Ascending aorta (tissue), 2 donors: Measurements from ENCODE around the gene DNAJC16. TPM values are rescaled to one million over a fixed set of nuclear protein-coding genes. Genes with fewer than 3 reads are reported as not detected.
"Not testable (repeated sequence)": the region's sequence is repeated elsewhere in the genome, so short reads cannot be mapped to it uniquely, and the experiment has no call there.

Experiments
- DNase-seq, 2 donors: peaks; one replicate each; pipeline ENCODE4 v3.0.0-alpha.2; 2019; ENCODE audit warnings: low spot score in 2 of 2
- H3K27ac ChIP-seq, 2 donors: fragments of 200-600 bp; sonication (generic); one replicate each; pipeline ENCODE4 v1.5.1; 2016 to 2017; ENCODE audit warnings: mild to moderate bottlenecking in 1 of 2
- H3K27me3 ChIP-seq: fragments of 200-600 bp; sonication (generic); one replicate; pipeline ENCODE4 v1.5.1; 2017
- H3K36me3 ChIP-seq, 2 donors: fragments of 200-600 bp; sonication (generic); one replicate each; pipeline ENCODE4 v1.5.1; 2016
- H3K4me1 ChIP-seq, 2 donors: fragments of 200-600 bp; sonication (generic); one replicate each; pipeline ENCODE4 v1.5.1; 2016 to 2017; ENCODE audit warnings: mild to moderate bottlenecking in 1 of 2
- H3K4me3 ChIP-seq, 2 donors: fragments of 200-600 bp; sonication (generic); one replicate each; pipeline ENCODE4 v1.5.1; 2016 to 2017; ENCODE audit warnings: mild to moderate bottlenecking in 1 of 2
- H3K9me3 ChIP-seq, 2 donors: fragments of 200-600 bp; sonication (generic); one replicate each; pipeline ENCODE4 v1.5.1; 2016
- CTCF ChIP-seq, 3 experiments: fragments of 200-600 bp in 2 of 3; fragments of 450-650 bp in 1 of 3; sonication (generic) in 2 of 3; IDR thresholded peaks; one replicate each; pipeline ENCODE4 v1.5.1; 2016 to 2019; ENCODE audit warnings: antibody characterized with exemption in 3 of 3, mild to moderate bottlenecking in 1 of 3, moderate library complexity in 1 of 3
- intact Hi-C: fragments of 100-400 bp; cut with DNase I; formaldehyde crosslinking; loops from one replicate; pipeline ENCODE4 v1.15.1; 2023
- total RNA-seq: library from RNA; depleted of rRNA; stranded (reverse); fragments of >200 nt; gene quantifications from one replicate; pipeline ENCODE4 v1.1.0, GENCODE V29; 2016

Gene DNAJC16
- total RNA-seq, 1 donor from 2014 or later = 11.4 TPM

- intact Hi-C loops = no loop called here
- Histone ChIP-seq H3K27me3 (no peaks in the 10 kb centered on the region), H3K36me3 (peaks cover 21% of the 10 kb centered on the region in 2 donors), H3K27ac (no peak overlapping the region), H3K4me3 (no peak overlapping the region), H3K4me1 (no peaks in the 10 kb centered on the region), H3K9me3 (no peaks in the 10 kb centered on the region)
- DNase-seq = no peak
- no peak for TF ChIP-seq CTCF (IDR thresholded peaks at IDR 0.05)
Observed at GRCh38 chr1:15513192-15513591, 13.5 kb upstream of the DNAJC16 start.

GRCh38 chr1:15513919-15514318, 12.7 kb upstream of the DNAJC16 start:
- TF ChIP-seq CTCF (IDR thresholded peaks at IDR 0.05) = no peak
- DNase-seq = no peak
- Histone ChIP-seq H3K4me3 (no peak overlapping the region), H3K4me1 (no peaks in the 10 kb centered on the region), H3K36me3 (peaks cover 21% of the 10 kb centered on the region in 2 donors), H3K27ac (no peak overlapping the region), H3K27me3 (no peaks in the 10 kb centered on the region), H3K9me3 (no peaks in the 10 kb centered on the region)
- intact Hi-C loops = no loop called here

- peaks cover 18 to 21% of the 10 kb centered on the region in 2 donors for H3K36me3 ChIP-seq
- DNase-seq = peak in 1 of 2 donors; percentile 16
- not testable (repeated sequence) for H3K4me3 ChIP-seq
Observed at GRCh38 chr1:15514557-15514956, 12.1 kb upstream of the DNAJC16 start.

GRCh38 chr1:15515022-15515663, 11.5 kb upstream of the DNAJC16 start:
- H3K4me1 ChIP-seq = no peaks in the 10 kb centered on the region
- intact Hi-C loops = no loop called here

More at GRCh38 chr1:15514557-15514956, 12.1 kb upstream of the DNAJC16 start:
- H3K27me3 ChIP-seq, H3K27ac ChIP-seq, H3K4me1 ChIP-seq, intact Hi-C loops, H3K9me3 ChIP-seq: not testable (repeated sequence)

GRCh38 chr1:15519625-15520024, 7.0 kb upstream of the DNAJC16 start:
- Histone ChIP-seq H3K4me1 (peaks cover 0 to 8% of the 10 kb centered on the region in 2 donors), H3K9me3 (no peaks in the 10 kb centered on the region), H3K4me3 (no peak overlapping the region), H3K36me3 (peaks cover 8 to 10% of the 10 kb centered on the region in 2 donors), H3K27me3 (no peaks in the 10 kb centered on the region), H3K27ac (no peak overlapping the region)
- peak in 1 of 2 donors; percentile 24 for DNase-seq
- intact Hi-C loops = loop anchor here (5.0 kb wide), 1 partner anchor 177 kb away; no protein-coding TSS in a partner anchor
- no peak for TF ChIP-seq CTCF (IDR thresholded peaks at IDR 0.05)

More at GRCh38 chr1:15515022-15515663, 11.5 kb upstream of the DNAJC16 start:
- no peak for DNase-seq
- Histone ChIP-seq H3K27ac (no peak overlapping the region), H3K9me3 (no peaks in the 10 kb centered on the region), H3K27me3 (no peaks in the 10 kb centered on the region), H3K4me3 (no peak overlapping the region), H3K36me3 (peaks cover 18 to 21% of the 10 kb centered on the region in 2 donors)
- no peak for TF ChIP-seq CTCF (IDR thresholded peaks at IDR 0.05)

- H3K36me3 ChIP-seq, H3K9me3 ChIP-seq, H3K27me3 ChIP-seq, H3K4me3 ChIP-seq, H3K27ac ChIP-seq: not testable (repeated sequence)
- intact Hi-C loops = loop anchor here (5.0 kb wide), 1 partner anchor 179 kb away; no protein-coding TSS in a partner anchor
- peaks cover 0 to 15% of the 10 kb centered on the region in 2 donors for H3K4me1 ChIP-seq
- DNase-seq = peak in 1 of 2 donors; percentile 40
Observed at GRCh38 chr1:15521206-15521906, 5.3 kb upstream of the DNAJC16 start.
